ENCODE data around the gene FBRSL1. TPM values are rescaled to one million over a fixed set of nuclear protein-coding genes. Genes with fewer than 3 reads are reported as not detected.
A peak's percentile ranks its signal among the peaks of the same experiment; 100 is the strongest.

FBRSL1 gene
- polyA plus RNA-seq, 3 donors = 0.39 to 28.7 (median 0.74) TPM

- peaks cover 87% of the 10 kb centered on the region for H4K20me1 ChIP-seq (ENCODE audit: insufficient read depth, low read length)
Measured at GRCh38 chr12:132541996-132542395, 52.0 kb downstream of the FBRSL1 start.

GRCh38 chr12:132542661-132543060, 52.7 kb downstream of the FBRSL1 start:
- no peaks in the 10 kb centered on the region for H3K9me3 ChIP-seq (replicated peaks in 1 of 2; ENCODE audit: control insufficient read depth in 1 of 2, insufficient read depth in 1 of 2, low read length in 2 of 2)
- no peak overlapping the region for H3K4me2 ChIP-seq (replicated peaks; ENCODE audit: extremely low read depth, low read length, poor library complexity, severe bottlenecking)
- H3K36me3 Mint-ChIP-seq = peaks cover 7 to 12% of the 10 kb centered on the region in 2 donors
- no peaks in the 10 kb centered on the region for H3K9me3 Mint-ChIP-seq
- H3K79me2 ChIP-seq (ENCODE audit: insufficient read depth, low read length) = no peaks in the 10 kb centered on the region
- intact Hi-C loops (cut with micrococcal nuclease) = no loop called here
- H3K27me3 ChIP-seq (ENCODE audit: control insufficient read depth in 2 of 2, insufficient read depth in 2 of 2, low read length in 2 of 2) = no peaks in the 10 kb centered on the region
- peak overlapping the region in 1 of 7 donors; percentile 61 for H3K27ac Mint-ChIP-seq
- no peaks in the 10 kb centered on the region for H3K4me1 ChIP-seq (ENCODE audit: control insufficient read depth in 1 of 2, insufficient read depth in 2 of 2, low read length in 2 of 2)
- no peaks in the 10 kb centered on the region for H3K4me1 Mint-ChIP-seq
- no peak overlapping the region for H3K4me3 ChIP-seq (replicated peaks in 1 of 3; ENCODE audit: low read depth in 2 of 3, low read length in 3 of 3)
- H2AFZ ChIP-seq (ENCODE audit: insufficient read depth, low read depth, low read length, poor library complexity, severe bottlenecking) = no peak overlapping the region
- whole genome bisulfite sequencing (ENCODE audit: insufficient coverage) = 100% methylated on average over 7 of the region's 9 CpGs
- peaks cover 86% of the 10 kb centered on the region for H4K20me1 ChIP-seq (ENCODE audit: insufficient read depth, low read length)
- TF ChIP-seq CTCF (IDR thresholded peaks at IDR 0.05) = no peak
- no peak overlapping the region for H3K27ac ChIP-seq (ENCODE audit: low read depth in 1 of 2, low read length in 2 of 2)
- no peak for DNase-seq
- H3K36me3 ChIP-seq (replicated peaks in 1 of 2; ENCODE audit: control insufficient read depth in 1 of 2, insufficient read depth in 2 of 2, low read length in 2 of 2) = no peaks in the 10 kb centered on the region
- H3K27me3 Mint-ChIP-seq (ENCODE audit: low read depth in 3 of 3) = peaks cover 2% of the 10 kb centered on the region in 3 donors
- H3K4me3 Mint-ChIP-seq = no peak overlapping the region
- H3K9ac ChIP-seq (ENCODE audit: insufficient read depth, low read length, poor library complexity, severe bottlenecking) = no peak overlapping the region

More at GRCh38 chr12:132541996-132542395, 52.0 kb downstream of the FBRSL1 start:
- H3K4me1 Mint-ChIP-seq = no peaks in the 10 kb centered on the region
- Histone ChIP-seq H3K4me2 (replicated peaks; ENCODE audit: extremely low read depth, low read length, poor library complexity, severe bottlenecking) (no peak overlapping the region), H3K79me2 (ENCODE audit: insufficient read depth, low read length) (no peaks in the 10 kb centered on the region), H3K36me3 (replicated peaks in 1 of 2; ENCODE audit: control insufficient read depth in 1 of 2, insufficient read depth in 2 of 2, low read length in 2 of 2) (no peaks in the 10 kb centered on the region), H3K9me3 (replicated peaks in 1 of 2; ENCODE audit: control insufficient read depth in 1 of 2, insufficient read depth in 1 of 2, low read length in 2 of 2) (no peaks in the 10 kb centered on the region), H3K9ac (ENCODE audit: insufficient read depth, low read length, poor library complexity, severe bottlenecking) (no peak overlapping the region), H3K27ac (ENCODE audit: low read depth in 1 of 2, low read length in 2 of 2) (no peak overlapping the region), H3K4me1 (ENCODE audit: control insufficient read depth in 1 of 2, insufficient read depth in 2 of 2, low read length in 2 of 2) (no peaks in the 10 kb centered on the region), H3K4me3 (replicated peaks in 1 of 3; ENCODE audit: low read depth in 2 of 3, low read length in 3 of 3) (no peak overlapping the region), H2AFZ (ENCODE audit: insufficient read depth, low read depth, low read length, poor library complexity, severe bottlenecking) (no peak overlapping the region), H3K27me3 (ENCODE audit: control insufficient read depth in 2 of 2, insufficient read depth in 2 of 2, low read length in 2 of 2) (no peaks in the 10 kb centered on the region)
- WGBS (ENCODE audit: insufficient coverage) = 92% methylated on average over 18 of the region's 20 CpGs
- no peak for DNase-seq
- no peaks in the 10 kb centered on the region for H3K9me3 Mint-ChIP-seq
- intact Hi-C loops (cut with micrococcal nuclease) = no loop called here
- no peak for TF ChIP-seq CTCF (IDR thresholded peaks at IDR 0.05)
- peaks cover 9 to 12% of the 10 kb centered on the region in 2 donors for H3K36me3 Mint-ChIP-seq
- no peak overlapping the region for H3K4me3 Mint-ChIP-seq
- no peak overlapping the region for H3K27ac Mint-ChIP-seq
- peaks cover 2% of the 10 kb centered on the region in 3 donors for H3K27me3 Mint-ChIP-seq (ENCODE audit: low read depth in 3 of 3)
